Measurements from ENCODE around the gene KCNF1. TPM values are rescaled to one million over a fixed set of nuclear protein-coding genes. Genes with fewer than 3 reads are reported as not detected.

Gene KCNF1
- total RNA-seq, 2 donors from 2014 or later = 1.0 TPM; not detected in 1

- no peaks in the 10 kb centered on the region for H3K36me3 ChIP-seq
- intact Hi-C loops (cut with DNase I) = no loop called here
- TF ChIP-seq POLR2AphosphoS5 (IDR thresholded peaks at IDR 0.05) (no peak), CTCF (IDR thresholded peaks at IDR 0.05) (no peak), POLR2A (IDR thresholded peaks at IDR 0.05) (no peak)
- no peaks in the 10 kb centered on the region for H3K9me3 ChIP-seq
- H3K4me1 ChIP-seq (replicated peaks) = no peaks in the 10 kb centered on the region
- peaks cover 4% of the 10 kb centered on the region for H3K27me3 ChIP-seq (replicated peaks; ENCODE audit: insufficient read depth)
- H3K27ac ChIP-seq = no peak overlapping the region
- WGBS = 87% methylated on average over 6 of the region's 6 CpGs
- DNase-seq (ENCODE audit: low spot score) = no peak
- H3K4me3 ChIP-seq = no peak overlapping the region
These were observed 5.2 kb downstream of the KCNF1 start for GRCh38 chr2:10916953-10917352.

GRCh38 chr2:10917927-10918326 is 6.2 kb downstream of the KCNF1 start:
- no peaks in the 10 kb centered on the region for H3K36me3 ChIP-seq
- intact Hi-C loops (cut with DNase I) = no loop called here
- TF ChIP-seq POLR2A (IDR thresholded peaks at IDR 0.05) = no peak
- no peak for TF ChIP-seq POLR2AphosphoS5 (IDR thresholded peaks at IDR 0.05)
- TF ChIP-seq CTCF (IDR thresholded peaks at IDR 0.05) = no peak
- no peak overlapping the region for H3K27ac ChIP-seq
- WGBS = 90% methylated on average over 4 of the region's 4 CpGs
- no peak overlapping the region for H3K4me3 ChIP-seq
- no peaks in the 10 kb centered on the region for H3K27me3 ChIP-seq (replicated peaks; ENCODE audit: insufficient read depth)
- no peak for DNase-seq (ENCODE audit: low spot score)
- no peaks in the 10 kb centered on the region for H3K4me1 ChIP-seq (replicated peaks)
- no peaks in the 10 kb centered on the region for H3K9me3 ChIP-seq

- Histone ChIP-seq H3K4me3 (no peak overlapping the region), H3K4me1 (replicated peaks) (no peaks in the 10 kb centered on the region), H3K27ac (no peak overlapping the region), H3K36me3 (no peaks in the 10 kb centered on the region), H3K27me3 (replicated peaks; ENCODE audit: insufficient read depth) (no peaks in the 10 kb centered on the region), H3K9me3 (no peaks in the 10 kb centered on the region)
- TF ChIP-seq POLR2AphosphoS5 (IDR thresholded peaks at IDR 0.05) (no peak), POLR2A (IDR thresholded peaks at IDR 0.05) (no peak), CTCF (IDR thresholded peaks at IDR 0.05) (no peak)
- no peak for DNase-seq (ENCODE audit: low spot score)
- WGBS = 67% methylated on average over 20 of the region's 20 CpGs
- intact Hi-C loops (cut with DNase I) = no loop called here
These were observed 7.1 kb downstream of the KCNF1 start for GRCh38 chr2:10918661-10919409.

GRCh38 chr2:10919410-10919770 is 7.7 kb downstream of the KCNF1 start:
- H3K36me3 ChIP-seq = no peaks in the 10 kb centered on the region
- H3K9me3 ChIP-seq = no peaks in the 10 kb centered on the region
- no peaks in the 10 kb centered on the region for H3K27me3 ChIP-seq (replicated peaks; ENCODE audit: insufficient read depth)
- TF ChIP-seq POLR2A (IDR thresholded peaks at IDR 0.05) (no peak), CTCF (IDR thresholded peaks at IDR 0.05) (no peak), POLR2AphosphoS5 (IDR thresholded peaks at IDR 0.05) (no peak)
- no peak overlapping the region for H3K27ac ChIP-seq
- WGBS = 95% methylated on average over 9 of the region's 9 CpGs
- no peak overlapping the region for H3K4me3 ChIP-seq
- intact Hi-C loops (cut with DNase I) = no loop called here
- no peak for DNase-seq (ENCODE audit: low spot score)
- H3K4me1 ChIP-seq (replicated peaks) = no peaks in the 10 kb centered on the region
